Skeletal muscle tissue (tissue), 4 donors: Measurements from ENCODE around the gene CACNA1I. TPM values are rescaled to one million over a fixed set of nuclear protein-coding genes. Genes with fewer than 3 reads are reported as not detected.

Experiments
- H3K27ac ChIP-seq: one replicate; pipeline ENCODE4 v1.7.0; 2013; ENCODE audit warnings: mild to moderate bottlenecking, low read depth, low read length, inconsistent platforms
- H3K27me3 ChIP-seq, 3 donors: one replicate each; pipeline ENCODE4 v1.7.0; 2013; ENCODE audit warnings: low read length in 3 of 3; ENCODE audit not compliant: control insufficient read depth in 3 of 3, insufficient read depth in 3 of 3
- H3K36me3 ChIP-seq, 3 donors: one replicate each; pipeline ENCODE4 v1.7.0; 2013; ENCODE audit warnings: low read length in 3 of 3; ENCODE audit not compliant: control insufficient read depth in 3 of 3, insufficient read depth in 3 of 3
- H3K4me1 ChIP-seq, 3 donors: one replicate each; pipeline ENCODE4 v1.7.0; 2013; ENCODE audit warnings: low read length in 3 of 3, mild to moderate bottlenecking in 3 of 3; ENCODE audit not compliant: control insufficient read depth in 3 of 3, insufficient read depth in 3 of 3
- H3K4me3 ChIP-seq, 3 donors: one replicate each; pipeline ENCODE4 v1.7.0; 2013; ENCODE audit warnings: low read length in 3 of 3
- H3K9ac ChIP-seq, 3 donors: one replicate each; pipeline ENCODE4 v1.7.0; 2013; ENCODE audit warnings: low read length in 3 of 3, mild to moderate bottlenecking in 3 of 3, moderate library complexity in 2 of 3, low read depth in 1 of 3
- H3K9me3 ChIP-seq, 3 donors: one replicate each; pipeline ENCODE4 v1.7.0; 2013; ENCODE audit warnings: low read length in 3 of 3; ENCODE audit not compliant: control insufficient read depth in 3 of 3
- total RNA-seq: library from RNA; depleted of rRNA; stranded (reverse); fragments of >200 nt; gene quantifications from one replicate; pipeline ENCODE4 v1.2.3, GENCODE V29; 2014
- donor health status: Osteomylitis.

Gene CACNA1I
- total RNA-seq, 1 donor from 2014 or later, result not detected

DNA sequence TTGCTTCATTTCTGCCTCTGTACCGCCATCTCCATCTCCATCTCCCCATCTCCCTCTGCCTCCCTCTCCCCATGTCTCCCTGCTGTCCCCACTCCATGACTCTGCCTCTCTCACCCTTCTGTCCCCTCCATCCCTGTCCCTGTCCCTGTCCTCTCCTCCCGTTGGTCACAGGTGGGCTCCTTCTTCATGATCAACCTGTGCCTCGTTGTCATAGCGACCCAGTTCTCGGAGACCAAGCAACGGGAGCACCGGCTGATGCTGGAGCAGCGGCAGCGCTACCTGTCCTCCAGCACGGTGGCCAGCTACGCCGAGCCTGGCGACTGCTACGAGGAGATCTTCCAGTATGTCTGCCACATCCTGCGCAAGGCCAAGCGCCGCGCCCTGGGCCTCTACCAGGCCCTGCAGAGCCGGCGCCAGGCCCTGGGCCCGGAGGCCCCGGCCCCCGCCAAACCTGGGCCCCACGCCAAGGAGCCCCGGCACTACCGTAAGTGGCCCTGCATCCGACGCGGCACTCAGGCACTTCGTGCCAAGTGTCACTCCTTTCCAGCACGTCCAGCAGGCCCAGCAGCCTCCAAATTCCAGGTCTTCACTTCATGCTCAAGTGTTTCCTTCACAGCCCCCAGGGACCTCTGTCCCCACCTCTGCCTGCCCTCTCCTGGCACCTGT lies 76.0 kb downstream of the CACNA1I start:
- H3K4me3 ChIP-seq, result no peak overlapping the region
- no peaks in the 10 kb centered on the region for H3K4me1 ChIP-seq
- H3K27me3 ChIP-seq, result peaks cover 13 to 40% (median 35%) of the 10 kb centered on the region in 3 donors
- H3K36me3 ChIP-seq, result no peaks in the 10 kb centered on the region
- H3K9me3 ChIP-seq, result no peaks in the 10 kb centered on the region
- no peak overlapping the region for H3K9ac ChIP-seq
- H3K27ac ChIP-seq, result no peak overlapping the region

DNA sequence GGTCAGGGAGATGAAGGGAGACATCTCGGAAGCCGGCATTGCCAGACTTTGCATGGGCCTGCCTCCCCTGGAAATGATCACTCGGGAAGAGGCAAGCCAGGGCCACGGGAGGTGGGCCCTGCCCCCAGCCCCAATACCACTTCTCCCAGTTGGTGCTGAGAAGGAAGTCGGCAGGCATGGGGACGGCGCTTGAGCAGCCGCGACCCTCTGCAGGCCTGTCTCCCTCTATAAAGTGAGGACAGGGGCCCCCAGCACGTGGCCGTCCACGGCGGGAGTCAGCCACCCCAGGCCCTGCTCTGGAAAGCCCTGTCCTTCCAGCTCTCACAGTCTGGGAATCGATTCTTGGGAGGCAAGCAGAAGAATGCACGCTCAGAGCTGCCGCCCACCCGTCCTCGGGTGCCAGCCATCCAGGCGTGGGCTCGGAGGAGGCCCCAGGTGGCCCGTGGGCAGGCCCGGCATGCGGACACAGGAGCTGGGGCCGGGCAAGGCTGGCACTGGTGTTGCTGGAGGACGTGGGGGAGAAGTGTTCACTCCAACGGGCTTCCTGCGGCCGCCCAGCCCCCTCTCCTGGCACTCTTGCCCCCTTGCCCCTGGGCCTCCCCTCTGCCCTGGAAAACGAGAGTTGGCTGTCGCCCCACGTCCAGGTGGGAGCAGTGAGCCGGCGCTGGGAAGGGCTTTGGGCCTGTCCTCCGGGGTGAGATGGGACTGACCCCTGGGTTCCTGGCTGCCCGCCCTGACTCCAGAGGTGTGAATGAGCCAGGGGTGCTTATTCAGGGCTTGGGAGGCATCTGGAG lies 77.5 kb downstream of the CACNA1I start:
- Histone ChIP-seq H3K4me1 (no peaks in the 10 kb centered on the region), H3K9ac (no peak overlapping the region), H3K27me3 (peaks cover 4 to 29% (median 23%) of the 10 kb centered on the region in 3 donors), H3K4me3 (no peak overlapping the region), H3K9me3 (no peaks in the 10 kb centered on the region), H3K36me3 (no peaks in the 10 kb centered on the region), H3K27ac (no peak overlapping the region)

DNA sequence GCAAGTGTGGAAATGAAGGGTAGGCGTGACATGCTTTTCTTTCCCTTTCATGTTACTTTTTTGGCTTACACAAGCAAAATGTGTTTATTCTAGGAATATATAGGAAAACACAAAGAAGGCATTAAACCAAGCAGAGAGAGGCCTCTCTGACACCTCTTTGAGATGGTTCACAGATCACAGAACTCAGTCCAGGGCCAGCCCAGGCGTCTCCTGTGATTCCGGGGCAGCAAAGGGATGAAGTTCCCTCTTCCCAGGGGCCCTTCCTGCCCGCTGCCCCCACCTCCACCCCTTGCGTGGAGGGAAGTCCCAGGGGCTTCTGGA lies 78.0 kb downstream of the CACNA1I start:
- H3K27ac ChIP-seq, result no peak overlapping the region
- peaks cover 0 to 24% (median 23%) of the 10 kb centered on the region in 3 donors for H3K27me3 ChIP-seq
- no peaks in the 10 kb centered on the region for H3K9me3 ChIP-seq
- no peak overlapping the region for H3K4me3 ChIP-seq
- H3K9ac ChIP-seq, result no peak overlapping the region
- no peaks in the 10 kb centered on the region for H3K36me3 ChIP-seq
- no peaks in the 10 kb centered on the region for H3K4me1 ChIP-seq

DNA sequence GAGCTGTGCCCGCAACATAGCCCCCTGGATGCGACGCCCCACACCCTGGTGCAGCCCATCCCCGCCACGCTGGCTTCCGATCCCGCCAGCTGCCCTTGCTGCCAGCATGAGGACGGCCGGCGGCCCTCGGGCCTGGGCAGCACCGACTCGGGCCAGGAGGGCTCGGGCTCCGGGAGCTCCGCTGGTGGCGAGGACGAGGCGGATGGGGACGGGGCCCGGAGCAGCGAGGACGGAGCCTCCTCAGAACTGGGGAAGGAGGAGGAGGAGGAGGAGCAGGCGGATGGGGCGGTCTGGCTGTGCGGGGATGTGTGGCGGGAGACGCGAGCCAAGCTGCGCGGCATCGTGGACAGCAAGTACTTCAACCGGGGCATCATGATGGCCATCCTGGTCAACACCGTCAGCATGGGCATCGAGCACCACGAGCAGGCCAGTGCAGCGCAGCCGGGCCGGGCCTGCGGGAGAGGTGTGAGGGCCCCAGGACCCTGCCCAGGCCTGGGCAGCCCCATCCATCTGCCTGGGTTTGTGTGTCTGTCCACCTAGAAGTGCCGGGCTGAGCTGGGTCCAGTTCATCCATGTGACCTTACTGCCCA lies 79.0 kb downstream of the CACNA1I start:
- Histone ChIP-seq H3K27ac (no peak overlapping the region), H3K4me1 (no peaks in the 10 kb centered on the region), H3K27me3 (peaks cover under 1 to 23% (median 23%) of the 10 kb centered on the region in 3 donors), H3K4me3 (no peak overlapping the region), H3K9ac (no peak overlapping the region), H3K9me3 (no peaks in the 10 kb centered on the region), H3K36me3 (no peaks in the 10 kb centered on the region)

DNA sequence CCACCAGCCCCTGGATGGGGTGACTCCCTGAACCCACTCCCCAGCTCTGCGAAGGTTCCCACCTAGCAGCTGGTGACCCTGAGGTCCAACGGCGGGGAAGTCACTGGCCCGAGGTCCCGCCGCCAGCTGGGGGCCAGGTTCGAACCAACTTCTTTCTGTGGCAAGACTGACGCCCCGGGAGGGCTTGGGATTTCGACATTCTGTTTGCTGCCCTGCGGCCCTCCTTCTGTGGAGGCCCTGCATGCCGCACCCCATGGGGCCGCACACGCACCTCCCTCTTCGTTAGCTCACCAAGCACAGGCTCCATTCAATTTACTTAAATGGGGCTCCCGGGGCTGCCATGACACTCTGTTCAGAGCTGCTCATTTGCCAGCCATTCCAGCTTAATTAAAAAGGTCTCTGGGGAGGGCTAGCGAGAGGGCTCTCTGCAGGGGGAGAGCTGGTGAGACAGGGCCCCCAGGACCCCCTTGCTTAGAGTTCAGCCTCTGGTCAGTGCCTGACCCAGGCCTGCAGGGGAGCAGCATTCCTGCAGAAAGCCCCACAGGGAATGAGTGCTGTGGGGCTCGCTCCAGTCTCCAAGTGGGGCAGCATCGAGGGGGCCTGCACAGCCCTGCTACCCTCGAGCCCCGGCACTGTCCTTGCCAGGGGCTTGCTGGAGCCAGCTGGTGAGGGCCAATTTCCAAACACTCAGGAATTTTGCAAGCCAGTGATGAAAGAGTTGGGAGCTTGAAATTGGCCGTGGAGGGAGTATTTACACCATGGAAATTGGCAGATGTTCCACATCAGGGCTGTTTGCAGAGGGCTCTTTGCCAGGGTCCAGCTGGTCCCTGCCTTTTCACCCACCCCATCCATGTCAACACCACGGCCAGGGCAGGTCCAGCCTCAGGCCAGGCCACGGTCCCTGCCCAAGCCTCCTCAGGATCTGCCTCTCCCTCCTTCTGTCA lies 80.8 kb downstream of the CACNA1I start:
- no peak overlapping the region for H3K4me3 ChIP-seq
- no peak overlapping the region for H3K27ac ChIP-seq
- no peaks in the 10 kb centered on the region for H3K9me3 ChIP-seq
- peaks cover 16 to 30% (median 27%) of the 10 kb centered on the region in 3 donors for H3K27me3 ChIP-seq
- H3K4me1 ChIP-seq, result no peaks in the 10 kb centered on the region
- H3K36me3 ChIP-seq, result no peaks in the 10 kb centered on the region
- no peak overlapping the region for H3K9ac ChIP-seq

DNA sequence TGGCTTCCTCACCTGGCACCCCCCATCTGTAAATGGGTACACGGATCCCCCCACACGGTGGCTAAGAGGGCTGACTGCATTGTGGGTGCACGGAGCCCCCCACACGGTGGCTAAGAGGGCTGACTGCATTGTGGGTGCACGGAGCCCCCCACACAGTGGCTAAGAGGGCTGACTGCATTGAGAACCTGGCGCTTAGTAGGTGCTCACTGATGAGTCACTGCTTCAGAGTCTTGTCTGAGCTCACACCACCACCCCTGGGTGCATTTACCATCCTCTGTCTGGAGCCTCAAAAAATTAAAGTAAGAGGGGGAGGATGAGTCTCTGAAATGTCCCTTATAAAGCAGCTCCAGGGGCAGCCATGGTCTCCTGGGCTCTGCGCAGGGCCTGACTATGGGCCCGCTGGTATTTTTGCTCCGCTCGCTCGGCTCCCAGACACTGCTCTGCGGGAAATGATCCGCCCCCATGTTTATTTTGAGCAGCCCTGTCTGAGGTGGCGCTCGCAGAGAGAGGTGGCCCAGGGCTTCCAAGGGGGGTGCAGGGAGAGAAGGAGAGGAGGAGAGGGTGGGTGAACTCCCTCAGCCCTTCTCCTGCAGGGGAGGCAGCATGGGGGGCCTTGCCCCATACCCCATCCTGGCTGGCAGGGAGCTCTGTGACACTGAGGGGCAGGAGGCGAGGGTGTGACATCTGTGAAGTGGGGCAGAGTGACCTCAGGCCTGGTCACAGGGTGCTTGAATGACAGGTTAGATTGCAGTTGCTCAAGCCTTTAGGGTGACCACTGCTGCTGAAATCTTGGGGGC lies 82.6 kb downstream of the CACNA1I start:
- Histone ChIP-seq H3K27ac (no peak overlapping the region), H3K4me1 (no peaks in the 10 kb centered on the region), H3K9me3 (no peaks in the 10 kb centered on the region), H3K9ac (no peak overlapping the region), H3K36me3 (no peaks in the 10 kb centered on the region), H3K4me3 (no peak overlapping the region), H3K27me3 (peaks cover 34 to 45% (median 36%) of the 10 kb centered on the region in 3 donors)

DNA sequence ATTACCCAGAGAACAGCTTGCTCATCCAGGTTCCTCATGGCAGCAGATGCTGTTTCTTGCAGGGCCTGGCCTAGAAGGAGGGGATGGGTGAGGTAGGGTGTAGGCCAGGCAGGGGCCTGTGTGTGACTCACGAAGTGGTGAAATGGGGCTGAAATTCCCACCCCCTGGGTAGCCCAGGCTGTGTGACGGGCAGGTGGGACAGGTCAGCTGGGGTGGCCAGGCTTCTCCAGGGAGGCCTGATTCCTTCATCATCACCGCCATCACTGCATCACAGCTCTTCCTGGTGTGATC lies 83.2 kb downstream of the CACNA1I start:
- no peaks in the 10 kb centered on the region for H3K36me3 ChIP-seq
- no peaks in the 10 kb centered on the region for H3K9me3 ChIP-seq
- H3K4me3 ChIP-seq, result no peak overlapping the region
- peaks cover 36 to 48% (median 40%) of the 10 kb centered on the region in 3 donors for H3K27me3 ChIP-seq
- H3K4me1 ChIP-seq, result no peaks in the 10 kb centered on the region
- no peak overlapping the region for H3K27ac ChIP-seq
- H3K9ac ChIP-seq, result no peak overlapping the region

DNA sequence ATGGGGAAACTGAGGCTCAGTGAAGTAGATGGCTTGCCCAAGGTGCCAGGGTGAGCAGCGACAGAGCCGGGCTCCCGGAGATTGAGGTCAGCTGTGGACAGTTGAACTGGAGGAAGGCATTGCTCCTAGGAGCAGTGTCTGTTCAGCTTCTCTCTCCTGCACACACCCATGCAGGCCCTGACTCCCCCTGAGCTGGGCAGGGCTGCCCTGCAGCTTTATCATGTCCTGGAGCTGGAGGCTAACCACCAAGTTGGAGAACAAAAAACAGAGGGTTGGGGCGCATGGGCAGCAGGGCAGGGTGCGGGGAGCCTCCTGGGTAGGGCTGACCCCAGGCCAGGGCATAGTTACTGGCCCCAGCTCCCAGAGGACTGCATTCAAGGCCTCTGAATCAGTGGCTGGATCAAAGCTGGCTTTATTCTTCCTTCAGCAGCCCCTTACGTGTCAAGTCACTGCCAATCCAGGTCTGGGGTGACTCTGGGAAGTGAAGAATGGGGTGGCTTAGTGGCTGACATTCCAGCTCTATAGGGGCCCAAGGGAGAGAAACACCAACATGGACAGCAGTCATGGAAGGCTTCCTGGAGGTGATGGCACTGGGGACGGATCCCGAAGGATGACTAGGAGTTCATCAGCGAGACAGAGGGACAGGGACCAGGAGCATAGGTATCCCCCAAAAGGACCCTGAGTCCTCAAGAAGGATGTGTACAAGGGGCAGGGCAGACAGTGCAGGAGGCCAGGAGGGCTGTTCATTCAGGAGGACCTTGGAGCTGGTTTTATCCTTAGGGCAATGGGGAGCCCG lies 83.8 kb downstream of the CACNA1I start:
- H3K4me3 ChIP-seq, result no peak overlapping the region
- peaks cover 41 to 54% (median 46%) of the 10 kb centered on the region in 3 donors for H3K27me3 ChIP-seq
- no peaks in the 10 kb centered on the region for H3K4me1 ChIP-seq

More for the DNA sequence above, 83.8 kb downstream of the CACNA1I start:
- Histone ChIP-seq H3K36me3 (no peaks in the 10 kb centered on the region), H3K27ac (no peak overlapping the region), H3K9me3 (no peaks in the 10 kb centered on the region), H3K9ac (no peak overlapping the region)
